H4 (cell line): Measurements from ENCODE around the gene ZNF180. TPM values are rescaled to one million over a fixed set of nuclear protein-coding genes. Genes with fewer than 3 reads are reported as not detected.
A peak's percentile ranks its signal among the peaks of the same experiment; 100 is the strongest.
"Not testable (repeated sequence)": the region's sequence is repeated elsewhere in the genome, so short reads cannot be mapped to it uniquely, and the experiment has no call there.

Experiments
- DNase-seq: peaks from one replicate; pipeline ENCODE4 v3.0.0-alpha.2; 2015; ENCODE audit warnings: low spot score
- total RNA-seq: library from RNA; depleted of rRNA; stranded (reverse); fragments of >200 nt; shearing (Covaris generic); gene quantifications from 2 replicates; pipeline ENCODE4 v1.2.3, GENCODE V29; 2014; rRNA removed

The ZNF180 gene
- total RNA-seq, 1 experiment from 2014 or later, result 7.6 TPM

GRCh38 chr19:44498988-44499387 is 1.3 kb downstream of the ZNF180 start:
- no peak for DNase-seq

DNA sequence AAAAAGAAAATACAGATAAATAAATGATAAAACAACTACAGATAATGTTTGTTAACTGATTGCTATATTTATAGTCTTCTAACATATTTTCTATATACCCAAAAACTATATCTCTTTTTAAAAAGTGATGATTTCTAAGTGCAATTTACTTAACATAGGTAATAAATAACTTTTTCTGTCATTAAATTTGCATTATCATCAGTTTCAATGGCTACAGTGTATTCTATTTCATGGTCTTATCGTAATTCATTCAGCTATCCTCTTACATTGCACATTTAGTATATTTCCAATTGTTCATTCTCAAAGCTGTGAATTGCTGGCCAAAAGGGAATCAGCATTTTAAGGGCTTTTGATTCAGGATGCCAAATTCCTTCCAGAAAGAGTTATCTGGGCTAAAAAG is 3.6 kb downstream of the ZNF180 start:
- no peak for DNase-seq

GRCh38 chr19:44476559-44477408 is 23.5 kb downstream of the ZNF180 start:
- peak; percentile 4 for DNase-seq

GRCh38 chr19:44468730-44469129 is 31.6 kb downstream of the ZNF180 start:
- DNase-seq, result not testable (repeated sequence)

DNA sequence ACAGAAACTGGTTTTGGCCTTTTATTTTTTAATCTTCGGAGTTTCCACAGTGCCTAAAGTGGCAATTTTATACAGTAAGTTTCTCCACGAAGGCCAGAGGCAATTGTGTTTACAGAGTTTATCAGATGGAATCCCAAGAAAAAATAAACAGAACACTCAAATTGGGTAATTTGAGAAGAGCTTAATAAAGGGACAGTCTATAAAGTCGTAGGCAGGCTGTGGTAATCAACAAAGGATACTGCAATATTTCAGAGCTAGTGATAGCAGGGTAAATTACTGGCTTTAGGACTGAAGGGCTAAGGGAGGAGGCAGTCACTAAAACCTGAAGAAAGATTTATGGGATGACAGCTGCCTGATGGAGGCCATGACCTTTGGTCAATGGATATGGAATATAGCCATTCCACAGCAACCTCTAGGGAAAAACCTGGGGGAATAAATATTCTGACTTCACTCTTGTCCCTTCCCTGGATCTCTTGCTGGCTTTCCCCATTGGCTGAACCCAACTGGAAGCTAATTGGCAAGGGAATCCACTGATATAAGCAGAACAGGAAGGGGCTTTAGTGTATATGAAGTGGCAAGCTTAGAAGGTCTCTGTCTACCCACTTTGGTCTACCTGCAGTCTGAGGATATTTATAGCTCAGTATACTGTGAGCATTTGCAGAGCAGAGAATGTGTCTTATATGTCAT is 37.6 kb downstream of the ZNF180 start:
- not testable (repeated sequence) for DNase-seq

GRCh38 chr19:44456016-44456415 is 44.3 kb downstream of the ZNF180 start:
- DNase-seq, result not testable (repeated sequence)

- no peak for DNase-seq
Observed at GRCh38 chr19:44455100-44455499, 45.2 kb downstream of the ZNF180 start.

DNA sequence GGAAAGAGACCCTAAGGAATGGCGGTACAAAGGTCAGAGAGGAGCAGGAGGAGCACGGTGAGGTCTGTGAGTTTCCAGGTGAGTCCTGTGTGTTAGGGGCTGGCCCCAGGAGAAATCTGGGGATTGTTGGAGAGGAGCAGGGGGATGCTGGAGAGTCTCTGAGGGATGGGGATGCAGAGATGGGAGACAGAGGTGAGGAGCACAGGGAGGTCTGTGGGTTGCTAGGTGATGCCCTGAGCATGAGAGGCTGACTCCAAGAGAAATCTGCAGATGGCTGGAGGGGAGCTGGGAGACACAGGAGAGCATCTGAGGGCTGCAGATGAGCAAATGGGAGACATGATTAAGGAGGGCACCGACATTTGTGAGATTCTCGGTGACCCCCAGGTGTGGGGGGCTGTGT is 48.0 kb downstream of the ZNF180 start:
- no peak for DNase-seq

DNA sequence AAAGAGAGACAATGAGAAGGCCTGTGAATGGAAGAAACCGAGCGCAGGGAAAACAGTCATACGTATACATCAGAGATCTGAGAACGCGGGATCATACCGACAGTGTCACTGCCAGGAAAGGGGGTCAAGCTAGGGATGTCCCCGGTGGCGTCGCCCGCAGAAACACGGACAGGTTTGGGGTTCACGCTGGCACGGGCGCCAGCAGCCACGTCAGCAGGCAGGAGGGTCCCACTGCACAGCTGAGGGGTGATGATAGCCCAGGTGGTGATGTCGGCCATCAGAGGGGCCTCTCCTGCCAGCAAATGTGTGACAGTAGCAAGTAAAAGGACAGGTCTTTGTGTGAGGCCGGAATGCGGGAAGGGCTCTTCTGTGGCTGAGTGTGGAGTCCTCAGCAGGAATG is 48.6 kb downstream of the ZNF180 start:
- no peak for DNase-seq

DNA sequence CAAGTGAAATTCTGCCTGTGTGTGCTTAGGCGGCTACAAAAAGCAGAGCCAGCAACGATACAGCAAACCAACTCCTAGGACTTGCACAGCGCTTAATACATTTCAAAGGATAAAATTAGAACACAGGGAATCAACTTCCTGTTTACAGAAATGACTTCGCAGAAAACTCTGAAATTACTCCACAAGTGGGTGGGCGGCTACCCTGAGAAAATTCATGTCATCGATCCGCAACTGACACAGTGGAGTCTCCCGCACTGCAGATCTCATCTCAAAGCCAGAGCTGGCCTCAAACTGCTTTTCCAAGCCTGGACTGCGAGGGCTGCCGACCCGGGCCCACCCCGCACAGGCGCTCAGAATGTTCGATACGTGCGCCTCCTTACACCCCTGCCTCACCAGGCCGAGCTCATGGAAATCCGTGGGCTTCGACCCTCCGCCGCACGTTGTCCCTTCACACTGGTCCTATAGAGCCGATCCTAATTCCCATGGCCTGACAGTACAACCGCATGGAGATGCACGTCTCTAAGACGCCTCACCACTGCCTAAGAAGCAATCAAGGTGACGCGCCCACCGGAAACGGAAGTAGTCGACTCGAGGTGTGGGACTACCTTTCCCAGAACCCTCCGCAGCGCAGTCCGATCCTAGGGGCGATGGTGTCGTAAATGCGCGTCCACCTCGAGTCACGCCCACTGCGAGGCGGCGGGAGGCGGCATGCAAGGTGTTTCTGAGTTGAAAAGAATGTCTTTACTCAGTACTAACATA is 52.2 kb downstream of the ZNF180 start, which contains the start of gene ZNF229:
TSS of gene ZNF229 (minus strand) at position 557 of the 759 bp plus-strand sequence. CDS start 5,625 bp downstream, outside the sequence.
- peak; percentile 90 for DNase-seq

DNA sequence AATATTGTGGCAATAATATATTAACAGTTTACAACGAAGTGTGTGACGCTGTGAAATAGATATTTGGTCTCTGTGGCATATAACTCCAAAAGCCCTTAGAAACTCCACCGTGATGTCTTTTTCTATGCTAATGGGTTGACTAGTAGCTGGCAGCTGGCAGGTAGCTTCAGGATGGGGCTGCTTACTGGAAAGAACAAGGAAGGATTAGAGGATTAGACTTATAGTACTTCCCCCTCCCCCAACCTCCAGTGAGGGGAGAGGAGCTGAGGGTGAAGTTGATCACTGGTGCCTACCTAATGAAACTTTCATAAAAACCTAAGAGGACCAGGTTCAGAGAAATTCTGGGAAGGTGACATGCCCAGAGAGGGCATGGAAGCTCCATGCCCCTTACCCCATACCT is 61.9 kb downstream of the ZNF180 start:
- no peak for DNase-seq

DNA sequence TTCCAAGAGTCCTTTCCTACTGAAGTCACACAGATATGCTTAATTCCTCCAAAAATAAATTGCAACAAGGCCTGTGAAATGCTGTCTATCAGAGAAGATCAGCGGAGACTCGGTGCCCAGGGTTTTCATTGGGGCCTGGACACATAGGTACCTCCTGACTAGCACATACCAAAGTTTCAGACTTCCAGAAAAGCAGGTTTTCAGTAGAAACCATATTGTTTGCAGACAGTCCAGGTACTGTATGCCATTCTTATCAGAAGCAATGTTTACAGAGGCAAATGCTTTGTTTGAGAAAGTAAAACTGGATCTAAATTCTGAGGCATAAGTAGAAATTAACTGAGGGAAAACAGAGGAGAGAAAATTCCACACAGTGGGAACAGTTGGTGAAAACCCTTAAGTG is 64.9 kb downstream of the ZNF180 start:
- no peak for DNase-seq

GRCh38 chr19:44430956-44431355 is 69.4 kb downstream of the ZNF180 start:
- DNase-seq, result no peak

Other genes with a start within 250 kb of the ZNF180 start
- gene ZNF233, start 240.6 kb downstream of the ZNF180 start, total RNA-seq, result 0.04 and 0.70 TPM in 2 replicates
- gene ZNF235, start 195.5 kb downstream of the ZNF180 start, total RNA-seq, result 1.8 and 3.0 TPM in 2 replicates
- 1.2 and 2.7 TPM in 2 replicates for gene ZNF112, start 143.8 kb downstream of the ZNF180 start, total RNA-seq
- 0.31 and 0.87 TPM in 2 replicates for gene ZNF285, start 98.9 kb downstream of the ZNF180 start, total RNA-seq
- gene ZNF229, start 52.0 kb downstream of the ZNF180 start, total RNA-seq, result 6.6 and 9.9 TPM in 2 replicates
- gene CEACAM20, start 29.2 kb upstream of the ZNF180 start, total RNA-seq, result not detected in 2 replicates
- gene IGSF23, start 113.0 kb upstream of the ZNF180 start, total RNA-seq, result not detected in 2 replicates
- gene PVR, start 143.4 kb upstream of the ZNF180 start, total RNA-seq, result 41.9 and 46.0 TPM in 2 replicates
- 0.23 and 1.0 TPM in 2 replicates for gene CEACAM19, start 171.0 kb upstream of the ZNF180 start, total RNA-seq
- gene CEACAM16, start 198.6 kb upstream of the ZNF180 start, total RNA-seq, result not detected in 2 replicates
- gene BCL3, start 248.2 kb upstream of the ZNF180 start, total RNA-seq, result 7.8 and 11.6 TPM in 2 replicates